GM21515 (cell line): ENCODE results near the gene SCYL1.

Experiments
- ATAC-seq: cut with Tn5 transposase; IDR thresholded peaks from one replicate; pipeline ENCODE4 v1.9.1; 2021; ENCODE audit not compliant: unreplicated experiment

SCYL1 gene

GRCh38 chr11:65535102-65535501, 10.2 kb downstream of the SCYL1 start:
- no peak for ATAC-seq

GRCh38 chr11:65536412-65537295, 11.8 kb downstream of the SCYL1 start:
- no peak for ATAC-seq

GRCh38 chr11:65537296-65537597, 12.4 kb downstream of the SCYL1 start:
- ATAC-seq: no peak

- ATAC-seq: no peak
Measured at GRCh38 chr11:65537620-65538231, 12.8 kb downstream of the SCYL1 start.

- ATAC-seq: no peak
Measured at GRCh38 chr11:65538232-65538914, 13.5 kb downstream of the SCYL1 start.

GRCh38 chr11:65538915-65539743, 14.2 kb downstream of the SCYL1 start:
- ATAC-seq: no peak

GRCh38 chr11:65539744-65540289, 14.9 kb downstream of the SCYL1 start:
- ATAC-seq: peak; percentile 37

GRCh38 chr11:65540290-65541092, 15.6 kb downstream of the SCYL1 start:
- peak; percentile 65 for ATAC-seq

- no peak for ATAC-seq
Measured at GRCh38 chr11:65541093-65541982, 16.5 kb downstream of the SCYL1 start.

GRCh38 chr11:65542738-65543390, 18.0 kb downstream of the SCYL1 start:
- no peak for ATAC-seq

GRCh38 chr11:65545853-65546216, 21.0 kb downstream of the SCYL1 start:
- no peak for ATAC-seq

GRCh38 chr11:65546217-65546958, 21.5 kb downstream of the SCYL1 start:
- peak; percentile 70 for ATAC-seq

GRCh38 chr11:65547446-65548125, 22.7 kb downstream of the SCYL1 start:
- ATAC-seq: no peak

GRCh38 chr11:65548395-65548794, 23.5 kb downstream of the SCYL1 start:
- no peak for ATAC-seq

GRCh38 chr11:65549096-65549495, 24.2 kb downstream of the SCYL1 start:
- ATAC-seq: no peak

GRCh38 chr11:65551572-65552387, 26.9 kb downstream of the SCYL1 start:
- ATAC-seq: no peak
